HG03039 (cell line): ENCODE data around the gene STX1A.
"Not testable (repeated sequence)": the region's sequence is repeated elsewhere in the genome, so short reads cannot be mapped to it uniquely, and the experiment has no call there.

ENCODE experiments used
- ATAC-seq: cut with Tn5 transposase; IDR thresholded peaks from one replicate; pipeline ENCODE4 v1.9.1; 2021; ENCODE audit warnings: mild to moderate bottlenecking, moderate library complexity; ENCODE audit not compliant: unreplicated experiment

STX1A gene

DNA sequence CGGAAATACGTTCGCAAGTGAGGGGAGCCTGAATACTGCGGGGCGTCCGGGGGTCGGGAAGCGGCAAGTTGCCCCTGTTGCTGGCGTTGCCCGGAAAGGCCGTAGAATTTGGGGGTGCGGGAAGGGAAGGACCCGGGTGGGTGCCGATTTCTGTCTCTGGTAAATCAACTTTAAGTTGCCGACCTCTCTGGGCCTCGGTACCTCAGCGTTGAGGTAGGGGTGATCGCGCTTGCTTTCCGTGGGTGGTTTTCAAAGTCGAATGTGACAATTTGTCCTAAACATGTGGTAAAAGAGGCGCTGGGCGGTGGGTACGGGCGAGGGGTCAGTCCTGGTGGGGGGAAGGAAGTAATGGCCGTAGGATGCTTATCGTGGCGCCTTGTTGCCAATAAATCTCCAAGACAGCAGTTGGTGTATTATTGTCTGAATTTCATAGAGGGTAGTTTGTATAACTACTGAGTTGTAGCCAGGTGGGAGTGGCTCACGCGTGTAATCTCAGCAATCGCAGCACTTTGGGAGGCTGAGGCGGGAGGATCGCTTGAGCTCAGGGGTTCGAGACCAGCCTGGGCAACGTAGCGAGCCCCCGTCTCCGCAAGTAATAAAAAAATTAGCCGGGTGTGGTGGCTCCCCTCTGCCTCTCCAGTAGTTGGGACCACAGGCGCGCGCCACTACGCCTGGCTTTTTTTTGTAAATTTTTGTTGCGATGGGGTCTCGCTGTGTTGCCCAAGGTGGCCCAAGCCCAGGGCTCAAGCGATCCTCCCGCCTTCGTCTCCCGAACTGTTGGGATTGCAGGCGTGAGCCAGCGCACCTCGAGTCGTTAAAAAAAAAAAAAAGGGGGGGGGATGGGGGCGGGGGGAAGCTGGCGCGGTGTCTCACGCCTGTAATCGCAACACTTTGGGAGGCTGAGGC, 35.4 kb downstream of the STX1A start:
- no peak for ATAC-seq

- ATAC-seq = peak; percentile 82
These were observed 36.2 kb downstream of the STX1A start, which contains the start of the genes BUD23 and DNAJC30 for GRCh38 chr7:73683056-73683787. BUD23 (plus strand) TSS chr7:73683597; CDS start chr7:73683626, 29 bp downstream. DNAJC30 (minus strand) TSS chr7:73683453; CDS start chr7:73683423, 30 bp downstream.

DNA sequence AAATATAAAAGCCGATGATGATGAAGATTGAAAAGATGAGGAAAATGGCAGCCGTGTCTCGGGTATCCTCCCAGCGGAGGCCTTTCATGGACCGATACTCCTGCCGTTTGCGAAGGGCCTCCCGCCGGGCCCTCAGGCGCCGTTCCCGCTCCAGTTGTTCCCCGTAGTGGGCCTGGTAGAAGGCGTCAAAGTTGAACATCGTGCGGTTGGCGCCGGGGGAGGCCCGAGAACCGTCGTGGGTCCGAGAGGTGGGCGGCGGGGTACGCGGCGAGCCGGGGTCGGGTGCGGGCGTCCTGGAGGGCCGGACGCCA, 36.8 kb downstream of the STX1A start:
- no peak for ATAC-seq

- no peak for ATAC-seq
These were observed 38.4 kb downstream of the STX1A start for GRCh38 chr7:73681031-73681430.

- no peak for ATAC-seq
These were observed 39.0 kb downstream of the STX1A start for GRCh38 chr7:73680501-73680900.

GRCh38 chr7:73679709-73680108, 39.8 kb downstream of the STX1A start:
- no peak for ATAC-seq

DNA sequence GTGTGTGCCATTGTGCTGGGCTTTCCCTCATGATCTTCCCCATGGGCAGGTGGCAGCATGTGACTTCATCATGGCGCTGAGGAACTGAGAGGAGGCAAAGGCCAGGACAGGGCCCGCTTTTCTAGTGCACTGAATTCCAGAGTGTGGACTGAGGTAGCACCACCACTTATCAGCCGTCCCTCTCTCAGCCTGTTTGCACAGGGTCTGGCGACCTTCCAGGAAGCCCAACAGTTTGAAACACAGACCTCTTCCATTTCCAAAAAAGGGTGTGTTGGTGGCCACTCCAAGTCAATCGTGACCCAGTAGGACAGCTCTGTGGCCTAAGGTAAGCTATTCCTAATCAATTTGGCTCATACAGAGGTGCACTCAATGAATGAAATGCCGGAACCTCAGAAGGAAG, 40.6 kb downstream of the STX1A start:
- ATAC-seq = no peak

DNA sequence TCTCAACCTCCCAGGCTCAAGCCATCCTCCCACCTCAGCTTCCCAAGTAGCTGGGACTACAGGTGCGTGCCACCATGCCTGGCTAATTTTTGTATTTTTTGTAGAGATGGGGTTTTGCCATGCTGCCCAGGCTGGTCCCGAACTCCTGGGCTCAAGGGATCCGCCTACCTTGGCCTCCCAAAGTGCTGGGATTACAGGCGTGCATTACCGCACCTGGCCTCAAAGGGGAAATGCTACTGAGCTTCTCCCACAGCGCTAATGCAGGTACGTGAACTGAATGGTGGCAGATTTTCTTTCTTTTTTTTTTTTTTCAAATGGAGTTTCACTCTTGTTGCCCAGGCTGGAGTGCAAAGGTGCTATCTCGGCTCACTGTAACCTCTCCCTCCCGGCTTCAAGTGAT, 43.4 kb downstream of the STX1A start:
- not testable (repeated sequence) for ATAC-seq

DNA sequence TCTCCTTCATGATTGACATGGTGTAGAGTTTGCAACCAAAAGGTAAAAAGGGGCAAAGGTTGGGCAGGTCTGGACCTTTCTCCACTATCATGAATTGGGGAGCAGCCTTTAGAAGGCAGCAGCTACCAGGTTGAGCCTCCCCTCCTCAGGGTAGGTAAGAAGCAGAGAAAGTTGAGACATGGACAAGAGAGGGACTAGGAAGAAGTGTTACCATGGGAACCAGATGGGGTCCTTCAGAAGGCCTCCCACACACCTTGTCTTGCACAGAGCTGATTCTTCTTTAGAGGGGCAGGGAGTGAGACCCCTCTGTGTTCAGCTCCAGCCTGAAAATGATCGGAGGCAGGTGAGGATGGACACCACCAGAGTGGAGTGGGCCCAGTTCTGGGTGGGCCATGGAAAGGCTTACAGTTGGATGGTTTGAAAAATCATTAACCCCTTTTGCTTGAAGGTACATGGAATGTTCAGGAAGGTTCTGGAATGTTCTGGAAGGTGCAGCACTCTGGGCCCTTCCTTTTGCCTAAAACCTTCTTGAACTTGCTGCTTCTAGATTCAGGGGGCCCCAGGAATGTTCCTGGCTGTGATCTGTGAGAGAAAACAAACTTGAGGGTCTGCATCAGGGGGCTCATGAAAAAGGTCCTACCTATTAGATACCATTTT, 44.9 kb downstream of the STX1A start:
- ATAC-seq = no peak

DNA sequence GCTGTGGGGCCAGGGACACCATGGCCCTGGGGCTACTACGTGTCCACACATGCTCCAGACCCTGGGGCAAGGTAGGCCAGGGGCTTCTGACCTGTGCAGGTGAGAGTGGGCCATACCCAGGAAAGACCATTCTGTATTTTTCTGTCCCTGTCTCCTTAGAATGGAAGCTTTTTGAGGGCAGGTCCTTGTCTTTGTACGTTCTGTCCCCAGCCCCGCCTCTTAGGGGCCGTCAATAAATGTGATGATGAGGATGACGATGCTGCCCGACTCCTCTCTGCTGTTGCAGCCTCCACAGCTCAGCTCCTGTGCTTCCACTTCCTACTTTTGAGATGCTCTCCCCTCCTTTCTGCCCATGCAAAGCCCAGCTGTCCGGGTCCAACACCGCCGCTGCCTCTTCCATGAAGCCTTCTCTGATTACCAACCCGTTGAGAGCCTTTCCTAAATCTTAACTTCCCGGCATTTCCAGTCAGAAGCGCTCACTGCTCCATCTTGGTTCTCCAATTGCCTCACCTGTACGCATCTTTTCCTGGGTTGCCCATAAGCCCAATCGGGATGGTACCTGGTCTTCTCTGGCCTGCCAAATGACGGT, 47.5 kb downstream of the STX1A start:
- no peak for ATAC-seq

DNA sequence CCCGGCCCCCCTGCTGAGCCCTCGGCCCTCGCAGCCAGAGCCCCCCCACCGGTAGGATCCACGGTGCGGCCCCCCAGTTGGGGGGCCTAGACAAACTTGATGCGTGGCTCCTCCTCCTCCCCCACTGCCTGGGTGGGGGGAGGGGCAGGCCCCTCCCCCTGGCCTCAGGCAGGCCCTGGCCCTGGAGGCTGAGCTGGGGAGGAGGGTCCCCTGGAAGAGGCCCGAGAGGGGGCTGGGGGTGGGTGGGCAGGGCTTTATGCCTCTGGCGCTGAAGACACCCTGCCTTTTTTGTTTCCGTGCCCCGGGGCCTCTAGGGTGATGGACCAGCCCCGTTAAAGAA, 48.2 kb downstream of the STX1A start:
- ATAC-seq = no peak

GRCh38 chr7:73669858-73670385, 49.5 kb downstream of the STX1A start:
- ATAC-seq = no peak

DNA sequence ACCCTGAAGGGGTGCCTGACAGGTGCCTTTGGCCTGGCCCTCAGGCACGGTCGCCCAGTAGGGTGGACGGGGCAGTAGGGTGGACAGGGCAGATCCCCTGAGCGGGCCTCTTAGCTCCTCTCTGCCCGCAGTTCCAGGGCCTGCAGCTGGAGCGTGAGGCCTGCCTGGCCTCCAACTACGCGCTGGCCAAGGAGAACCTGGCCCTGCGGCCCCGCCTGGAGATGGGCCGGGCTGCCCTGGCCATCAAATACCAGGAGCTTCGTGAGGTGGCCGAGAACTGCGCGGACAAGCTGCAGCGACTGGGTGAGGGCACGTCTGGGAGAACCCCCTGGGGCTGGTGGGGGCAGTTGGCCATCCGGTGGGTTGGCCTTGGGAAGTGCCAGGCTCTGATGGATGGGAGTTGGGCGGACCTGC, 50.2 kb downstream of the STX1A start:
- no peak for ATAC-seq

DNA sequence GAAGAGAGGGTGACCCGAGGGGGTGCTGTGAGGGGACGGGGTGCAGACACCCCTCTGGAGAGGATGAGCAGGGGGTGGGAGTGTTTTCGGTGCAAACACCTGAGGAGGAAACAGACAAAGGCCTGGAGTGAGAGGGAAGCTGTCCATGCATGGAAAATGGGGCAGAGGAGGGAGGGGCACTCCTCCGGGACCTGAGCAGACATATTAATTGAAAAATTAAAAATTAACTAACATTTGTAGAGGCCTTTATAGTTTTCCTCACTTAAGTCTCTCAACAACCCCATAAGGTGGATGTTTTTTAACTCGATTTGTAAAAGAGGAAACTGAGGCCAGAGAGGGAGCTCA, 50.6 kb downstream of the STX1A start:
- ATAC-seq = no peak

DNA sequence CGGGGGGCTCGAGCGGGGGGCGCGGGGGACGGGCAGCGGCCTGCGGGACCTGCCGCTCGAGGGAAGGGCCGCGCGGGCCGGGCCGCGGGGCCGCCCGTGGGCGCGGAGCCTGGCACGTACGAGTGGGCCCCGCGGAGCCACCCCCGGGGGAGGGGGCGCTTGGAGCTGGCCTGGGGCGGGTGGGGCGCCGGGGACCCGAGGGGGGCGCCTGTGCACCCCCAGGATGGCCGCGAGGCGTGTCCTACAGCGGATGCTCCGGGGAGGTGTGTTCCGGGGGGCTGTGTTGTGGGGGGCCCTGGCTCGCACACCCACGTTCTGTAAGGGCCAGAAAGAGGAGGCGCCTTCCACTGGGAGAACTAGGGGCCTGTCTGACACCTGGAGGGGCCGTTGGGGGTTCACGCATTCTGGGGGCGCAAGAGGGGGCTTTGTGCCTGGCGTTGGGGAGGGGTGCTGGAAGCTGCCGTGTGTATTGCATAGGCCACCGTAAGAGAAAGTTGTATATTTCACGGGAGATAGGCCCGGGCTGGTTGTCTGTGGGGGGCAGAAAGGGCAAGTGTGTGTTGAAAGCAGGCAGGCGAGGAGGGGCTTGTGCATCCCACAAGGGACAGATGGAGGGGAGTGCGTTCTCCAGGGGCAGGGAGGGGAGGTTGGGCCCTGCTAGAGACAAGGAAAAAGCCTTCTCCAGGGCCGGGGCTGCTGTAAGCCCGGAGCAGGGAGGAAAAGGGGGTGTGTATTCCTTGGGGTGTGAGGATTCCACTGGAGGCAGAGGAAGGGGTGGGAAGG, 51.2 kb downstream of the STX1A start:
- ATAC-seq = peak; percentile 4

GRCh38 chr7:73667344-73668102, 51.9 kb downstream of the STX1A start, which contains the start of gene VPS37D:
VPS37D (plus strand) TSS chr7:73667831; CDS start chr7:73667959, 128 bp downstream.
- ATAC-seq = peak; percentile 90

GRCh38 chr7:73663033-73663432, 56.4 kb downstream of the STX1A start:
- no peak for ATAC-seq

- not testable (repeated sequence) for ATAC-seq
These were observed 58.9 kb downstream of the STX1A start for GRCh38 chr7:73660594-73660993.

DNA sequence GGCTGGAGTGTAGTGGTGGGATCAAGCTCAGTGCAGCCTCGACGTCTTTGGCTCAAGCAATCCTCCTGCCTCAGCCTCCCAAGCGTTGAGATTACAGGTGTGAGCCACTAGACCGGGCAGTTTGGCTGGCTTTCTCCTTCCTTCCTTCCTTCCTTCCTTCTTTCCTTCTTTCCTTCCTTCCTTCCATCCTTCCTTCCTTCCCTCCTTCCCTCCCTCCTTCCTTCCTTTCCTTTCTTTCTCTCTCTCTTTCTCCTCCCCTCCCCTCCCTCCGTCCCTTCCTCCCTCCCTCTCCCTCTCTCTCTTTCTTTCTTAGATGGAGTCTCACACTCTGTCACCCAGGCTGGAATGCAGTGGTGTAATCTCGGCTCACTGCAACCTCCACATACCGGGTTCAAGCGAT, 59.5 kb downstream of the STX1A start:
- no peak for ATAC-seq
